SK-N-DZ (cell line): Measurements from ENCODE around the gene OR4C5. TPM values are rescaled to one million over a fixed set of nuclear protein-coding genes. Genes with fewer than 3 reads are reported as not detected.
"Not testable (repeated sequence)": the region's sequence is repeated elsewhere in the genome, so short reads cannot be mapped to it uniquely, and the experiment has no call there.

Experiments used
- DNase-seq: peaks from one replicate; pipeline ENCODE4 v3.0.0-alpha.2; 2015; ENCODE audit warnings: low spot score
- polyA plus RNA-seq, 2 experiments: library from polyadenylated mRNA; depleted of rRNA; stranded (reverse); fragments of >200 nt; gene quantifications; 2 replicates each; pipeline ENCODE4 v1.2.3, GENCODE V29; 2014

OR4C5 gene
- not detected in 2 replicates for polyA plus RNA-seq (2014; cell fraction: cytosol; rRNA removed)
- not detected in 2 replicates for polyA plus RNA-seq (2014; cell fraction: nucleus; rRNA removed)

DNA sequence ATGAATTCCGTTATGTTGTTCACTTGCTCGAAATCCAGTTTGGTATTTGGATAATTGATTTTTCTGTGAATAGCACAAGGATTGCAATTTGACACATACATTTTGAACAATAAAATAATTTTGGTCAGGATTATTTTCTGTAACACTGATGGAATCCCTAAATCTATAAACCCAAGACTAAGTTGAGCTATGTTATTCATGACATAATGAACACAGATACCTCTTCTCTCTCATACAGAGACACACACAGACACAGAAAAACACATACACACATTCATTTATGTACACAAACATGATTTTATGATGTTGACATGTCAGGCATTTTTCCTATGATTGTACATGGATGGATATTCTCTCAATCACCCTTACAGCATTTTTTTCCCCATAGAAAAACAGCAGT is at the start of gene OR4C5:
Gene OR4C5 (minus strand): TSS at position 101 of the 400 bp plus-strand sequence. CDS start 0 bp downstream, at position 101.
- DNase-seq: no peak

GRCh38 chr11:48384670-48385069 is 18.4 kb upstream of the OR4C5 start:
- no peak for DNase-seq

- DNase-seq: not testable (repeated sequence)
These were observed 17.9 kb upstream of the OR4C5 start for GRCh38 chr11:48384151-48384550.

- not testable (repeated sequence) for DNase-seq
These were observed 5.0 kb downstream of the OR4C5 start for GRCh38 chr11:48361289-48361688.

- no peak for DNase-seq
These were observed 11.6 kb downstream of the OR4C5 start for GRCh38 chr11:48354677-48355076.

- DNase-seq: no peak
These were observed 12.3 kb downstream of the OR4C5 start for GRCh38 chr11:48354013-48354412.

GRCh38 chr11:48346286-48346685 is 20.0 kb downstream of the OR4C5 start:
- DNase-seq: not testable (repeated sequence)

DNA sequence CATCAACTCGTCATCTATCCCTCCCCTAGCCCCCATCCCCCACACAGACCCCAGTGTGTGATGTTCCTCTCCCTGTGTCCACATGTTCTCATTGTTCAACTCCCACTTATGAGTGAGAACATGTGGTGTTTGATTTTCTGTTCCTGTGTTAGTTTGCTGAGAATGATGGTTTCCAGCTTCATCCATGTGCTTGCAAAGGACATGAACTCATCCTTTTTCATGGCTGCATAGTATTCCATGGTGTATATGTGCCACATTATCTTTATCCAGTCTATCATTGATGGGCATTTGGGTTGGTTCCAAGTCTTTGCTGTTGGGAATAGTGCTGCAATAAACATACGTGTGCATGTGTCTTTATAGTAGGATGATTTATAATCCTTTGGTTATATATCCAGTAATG is 23.8 kb downstream of the OR4C5 start:
- DNase-seq: not testable (repeated sequence)

DNA sequence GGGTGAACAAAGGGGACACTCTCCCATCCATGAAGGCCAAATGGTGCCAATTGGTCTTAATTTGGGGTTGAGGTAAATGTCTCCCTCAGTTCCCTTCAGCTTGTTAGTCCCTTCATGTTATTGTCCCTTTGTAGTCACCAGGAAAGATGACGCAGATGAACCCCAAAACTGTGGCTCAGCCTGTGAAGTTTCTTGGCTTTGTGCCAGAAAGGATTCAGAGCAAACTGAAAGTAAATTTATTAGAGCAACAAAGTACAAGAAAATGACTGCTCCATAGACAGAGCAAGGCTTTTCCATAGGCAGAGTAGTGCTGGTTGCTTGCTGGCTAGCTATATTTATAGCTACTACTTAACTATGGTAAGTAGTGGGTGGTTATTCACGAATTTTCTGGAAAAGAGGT is 24.8 kb downstream of the OR4C5 start:
- no peak for DNase-seq

DNA sequence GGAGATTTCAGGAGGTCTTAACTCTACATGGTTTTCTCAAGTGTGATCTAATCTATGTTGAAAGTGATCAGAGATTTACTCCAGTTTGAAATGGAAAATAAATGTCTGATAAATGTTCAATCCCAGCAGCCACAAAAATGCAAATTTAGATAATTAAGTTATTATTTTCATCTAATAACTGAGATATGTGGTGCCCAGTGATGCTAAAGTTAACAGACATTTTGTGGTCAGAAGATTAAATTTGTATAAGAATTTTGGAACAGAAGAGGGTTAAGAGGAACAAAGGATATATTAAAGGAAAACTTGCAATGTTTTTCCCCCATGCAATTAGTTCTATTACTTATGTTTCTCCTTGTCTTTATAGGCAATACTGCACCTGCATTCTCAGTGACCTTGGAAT is 41.6 kb downstream of the OR4C5 start, which contains the start of gene OR4C3:
Gene OR4C3 (plus strand): TSS at position 301 of the 400 bp plus-strand sequence. CDS start 102 bp downstream, outside the sequence.
- not testable (repeated sequence) for DNase-seq

DNA sequence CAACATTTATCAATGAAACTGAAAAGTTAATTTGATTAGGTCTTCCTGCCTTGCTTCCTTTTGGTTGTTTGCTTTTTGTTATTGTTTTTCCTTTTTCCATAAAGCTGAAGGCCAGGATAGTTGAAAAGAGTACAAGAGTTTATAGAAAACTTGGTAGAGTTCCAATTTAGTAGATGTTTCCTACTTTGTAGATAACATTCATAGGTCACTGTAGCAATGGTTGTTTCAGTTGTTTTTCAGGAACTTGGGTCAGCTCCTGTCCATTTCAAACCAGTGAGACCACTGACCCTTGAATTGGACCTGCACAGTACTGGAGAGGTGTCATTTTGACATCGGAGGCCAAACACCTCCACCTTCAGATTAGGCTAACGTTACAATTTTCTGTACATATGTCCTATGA is 46.5 kb downstream of the OR4C5 start:
- DNase-seq: not testable (repeated sequence)
